ENCODE results near the gene MAP4K4. TPM values are rescaled to one million over a fixed set of nuclear protein-coding genes. Genes with fewer than 3 reads are reported as not detected.

MAP4K4 gene
- total RNA-seq, 1 experiment from 2014 or later = 132 TPM

DNA sequence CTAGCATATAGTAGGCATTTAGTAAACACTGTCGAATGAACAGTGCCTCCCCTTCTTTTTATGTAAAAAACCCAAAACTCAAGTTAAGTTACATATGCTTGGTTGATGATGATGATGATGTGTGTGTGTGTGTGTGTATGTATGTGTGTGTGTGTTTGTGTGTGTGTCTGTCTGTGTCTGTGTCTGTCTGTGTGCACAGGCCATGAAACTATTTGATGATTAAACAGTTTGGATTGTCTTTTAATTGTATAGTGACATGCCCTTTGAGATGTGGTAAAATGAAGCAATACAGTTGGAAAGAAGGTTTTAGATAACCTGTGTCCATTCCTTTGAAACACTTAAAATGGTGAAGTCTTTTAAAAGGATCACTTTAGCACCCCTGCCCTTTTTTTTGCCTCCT, 105.6 kb downstream of the MAP4K4 start:
- H2BK5ac ChIP-seq (ENCODE audit: insufficient read length, low read length) = no peak overlapping the region
- DNase-seq = no peak
- Mint-ChIP-seq H3K27ac (peak overlapping the region in 1 of 3 experiments; percentile 15; a peak in 2 of 7 replicates), H3K27me3 (ENCODE audit: low read depth) (no peaks in the 10 kb centered on the region; the same call in 1 of the 2 replicates), H3K9me3 (no peaks in the 10 kb centered on the region), H3K4me3 (no peak overlapping the region), H3K36me3 (ENCODE audit: insufficient read depth in 1 of 3, low read depth in 3 of 3) (no peaks in the 10 kb centered on the region; a peak in 1 of 7 replicates), H3K4me1 (peaks cover 53 to 55% of the 10 kb centered on the region in 2 experiments)
- peaks cover 5% of the 10 kb centered on the region for H3K79me1 ChIP-seq (ENCODE audit: insufficient read depth, low read depth, low read length, poor library complexity, severe bottlenecking)
- peaks cover 5% of the 10 kb centered on the region for H3K79me2 ChIP-seq (ENCODE audit: insufficient read depth, low read length)
- H3K56ac ChIP-seq (ENCODE audit: insufficient read length, low read depth, low read length) = no peak overlapping the region
- no peaks in the 10 kb centered on the region for H4K20me1 ChIP-seq (ENCODE audit: control insufficient read depth, insufficient read depth, insufficient read length)
- H3K23me2 ChIP-seq (ENCODE audit: insufficient read length, low read depth, low read length, poor library complexity, severe bottlenecking) = no peaks in the 10 kb centered on the region
- H3K4me2 ChIP-seq (ENCODE audit: insufficient read depth, insufficient read length, low read length) = no peak overlapping the region
- H3K14ac ChIP-seq (ENCODE audit: insufficient read depth, low read length) = no peak overlapping the region
- H2BK120ac ChIP-seq (ENCODE audit: low read depth, low read length, poor library complexity, severe bottlenecking) = no peak overlapping the region
- TF ChIP-seq, protein P1, sequence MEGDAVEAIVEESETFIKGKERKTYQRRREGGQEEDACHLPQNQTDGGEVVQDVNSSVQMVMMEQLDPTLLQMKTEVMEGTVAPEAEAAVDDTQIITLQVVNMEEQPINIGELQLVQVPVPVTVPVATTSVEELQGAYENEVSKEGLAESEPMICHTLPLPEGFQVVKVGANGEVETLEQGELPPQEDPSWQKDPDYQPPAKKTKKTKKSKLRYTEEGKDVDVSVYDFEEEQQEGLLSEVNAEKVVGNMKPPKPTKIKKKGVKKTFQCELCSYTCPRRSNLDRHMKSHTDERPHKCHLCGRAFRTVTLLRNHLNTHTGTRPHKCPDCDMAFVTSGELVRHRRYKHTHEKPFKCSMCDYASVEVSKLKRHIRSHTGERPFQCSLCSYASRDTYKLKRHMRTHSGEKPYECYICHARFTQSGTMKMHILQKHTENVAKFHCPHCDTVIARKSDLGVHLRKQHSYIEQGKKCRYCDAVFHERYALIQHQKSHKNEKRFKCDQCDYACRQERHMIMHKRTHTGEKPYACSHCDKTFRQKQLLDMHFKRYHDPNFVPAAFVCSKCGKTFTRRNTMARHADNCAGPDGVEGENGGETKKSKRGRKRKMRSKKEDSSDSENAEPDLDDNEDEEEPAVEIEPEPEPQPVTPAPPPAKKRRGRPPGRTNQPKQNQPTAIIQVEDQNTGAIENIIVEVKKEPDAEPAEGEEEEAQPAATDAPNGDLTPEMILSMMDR (conservative IDR thresholded peaks at IDR 0.05) = no peak
- H2AFZ ChIP-seq (ENCODE audit: low read length) = no peak overlapping the region
- H3K4ac ChIP-seq (ENCODE audit: low read depth, low read length) = no peak overlapping the region
- H3K23ac ChIP-seq (ENCODE audit: insufficient read length, low read depth, low read length) = no peak overlapping the region
- no peaks in the 10 kb centered on the region for H3K9me3 ChIP-seq (ENCODE audit: control insufficient read depth, low read depth, low read length)
- H4K8ac ChIP-seq (replicated peaks; ENCODE audit: insufficient read length, low read depth, low read length) = no peak overlapping the region
- H2BK20ac ChIP-seq (ENCODE audit: low read depth, low read length, poor library complexity, severe bottlenecking) = no peak overlapping the region
- no CpG with 5 or more reads among the region's 1 CpG for WGBS (ENCODE audit: extremely low coverage, insufficient read length, low lambda C conversion rate)
- no peaks in the 10 kb centered on the region for H3K27me3 ChIP-seq (ENCODE audit: insufficient read depth, low read length)
- H3K9ac ChIP-seq (ENCODE audit: extremely low read depth, insufficient read length, low read length) = no peak overlapping the region
- H2BK12ac ChIP-seq (ENCODE audit: insufficient read length, low read depth, low read length) = no peak overlapping the region
- no peak overlapping the region for H2BK15ac ChIP-seq (ENCODE audit: low read depth, low read length)
- H3T11ph ChIP-seq (ENCODE audit: low read length) = no peak overlapping the region
- peaks cover 10% of the 10 kb centered on the region; the same call in 1 of the 2 replicates for H3K4me1 ChIP-seq (ENCODE audit: insufficient read depth, low read length)
- no peak overlapping the region for H4K5ac ChIP-seq (ENCODE audit: insufficient read length, low read depth, low read length)
- no peak overlapping the region for H2AK5ac ChIP-seq (ENCODE audit: insufficient read length, low read length)
- H3K18ac ChIP-seq (ENCODE audit: insufficient read length, low read depth, low read length) = no peak overlapping the region
- H4K91ac ChIP-seq (ENCODE audit: insufficient read length, low read depth, low read length) = no peak overlapping the region
- H3K27ac ChIP-seq (ENCODE audit: insufficient read length, low read depth, low read length) = no peak overlapping the region

Measured in H9 (cell line).